Measurements from ENCODE around the gene ANKRD18A. TPM values are rescaled to one million over a fixed set of nuclear protein-coding genes. Genes with fewer than 3 reads are reported as not detected.
"Not testable (repeated sequence)": the region's sequence is repeated elsewhere in the genome, so short reads cannot be mapped to it uniquely, and the experiment has no call there.

ANKRD18A gene
- polyA plus RNA-seq, 1 donor, result 0.51 TPM

DNA sequence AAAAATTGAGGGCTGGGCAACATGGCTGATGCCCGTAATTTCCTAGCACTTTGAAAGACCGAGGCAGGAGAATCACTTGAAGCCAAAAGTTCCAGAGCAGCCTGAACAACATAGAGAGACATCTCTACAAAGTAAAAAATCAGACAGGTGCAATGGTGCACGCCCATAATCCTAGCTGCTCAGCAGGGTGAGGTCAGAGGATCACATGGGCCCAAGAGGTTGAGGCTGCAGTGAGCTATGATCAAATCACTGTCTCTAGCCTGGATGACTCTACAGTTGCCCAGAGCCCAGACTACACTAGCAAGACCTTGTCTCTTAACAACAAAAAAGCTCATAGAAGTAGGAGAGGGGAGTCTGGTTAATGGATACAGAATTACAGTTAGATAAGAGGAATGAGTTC, 40.3 kb downstream of the ANKRD18A start:
- DNase-seq; H3K27me3 ChIP-seq (ENCODE audit: control insufficient read depth, insufficient read depth, low read length); H3K27ac ChIP-seq (ENCODE audit: low read length); H3K36me3 ChIP-seq (ENCODE audit: control insufficient read depth, insufficient read depth, low read length); H3K4me3 ChIP-seq (ENCODE audit: low read length); H3K4me1 ChIP-seq (ENCODE audit: control insufficient read depth, insufficient read depth, low read length); H3K9me3 ChIP-seq (ENCODE audit: control insufficient read depth, low read depth, low read length): not testable (repeated sequence)
- no CpG with 5 or more reads among the region's 3 CpGs for WGBS (ENCODE audit: insufficient coverage, low lambda C conversion rate)

- not testable (repeated sequence) for H3K4me3 ChIP-seq (ENCODE audit: low read length); H3K9me3 ChIP-seq (ENCODE audit: control insufficient read depth, low read depth, low read length); H3K27ac ChIP-seq (ENCODE audit: low read length); H3K36me3 ChIP-seq (ENCODE audit: control insufficient read depth, insufficient read depth, low read length); DNase-seq; H3K4me1 ChIP-seq (ENCODE audit: control insufficient read depth, insufficient read depth, low read length); H3K27me3 ChIP-seq (ENCODE audit: control insufficient read depth, insufficient read depth, low read length)
- WGBS (ENCODE audit: insufficient coverage, low lambda C conversion rate), result no CpG with 5 or more reads among the region's 1 CpG
These were observed 44.2 kb downstream of the ANKRD18A start for GRCh38 chr9:38576181-38576580.

DNA sequence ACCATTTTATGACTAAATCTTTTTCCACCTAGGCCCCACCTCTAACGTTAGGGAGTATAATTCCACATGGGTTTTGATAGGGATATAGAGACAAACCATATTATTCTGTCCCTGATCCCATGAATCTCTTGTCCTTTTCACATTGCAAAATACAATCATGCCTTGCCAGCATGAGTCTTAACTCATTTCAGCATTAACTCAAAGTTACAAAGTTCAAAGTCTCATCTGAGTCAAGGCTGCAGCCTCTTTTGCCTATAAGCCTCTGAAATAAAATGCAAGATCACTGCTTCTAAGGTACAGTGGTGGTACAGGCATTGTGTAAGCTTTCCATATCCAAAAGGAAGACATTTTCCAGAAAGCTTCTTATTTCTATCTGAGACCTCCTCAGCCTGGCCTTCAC, 54.3 kb downstream of the ANKRD18A start:
- peak overlapping the region; percentile 67 for H3K27ac ChIP-seq (ENCODE audit: low read length)
- H3K27me3 ChIP-seq (ENCODE audit: control insufficient read depth, insufficient read depth, low read length), result not testable (repeated sequence)

DNA sequence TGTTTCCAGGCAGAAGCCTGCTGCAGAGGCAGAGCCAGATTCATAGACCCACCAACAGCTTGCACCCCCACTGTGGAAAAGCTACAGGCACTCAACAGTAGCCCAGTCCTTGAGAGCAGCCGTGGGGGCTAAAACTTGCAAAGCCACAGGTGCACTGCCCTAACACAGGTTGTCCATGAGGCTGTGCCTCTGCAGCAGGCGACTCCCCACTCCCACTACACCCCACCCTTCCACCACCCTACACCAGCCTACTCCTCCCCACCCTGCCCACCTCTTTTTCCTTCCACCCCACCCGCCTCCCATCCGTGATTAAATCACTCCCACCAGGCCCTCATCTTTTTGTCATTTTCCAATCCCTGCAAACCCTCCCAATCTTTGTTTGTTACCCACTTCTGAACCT, 55.2 kb downstream of the ANKRD18A start:
- DNase-seq; H3K36me3 ChIP-seq (ENCODE audit: control insufficient read depth, insufficient read depth, low read length); H3K4me1 ChIP-seq (ENCODE audit: control insufficient read depth, insufficient read depth, low read length); H3K9me3 ChIP-seq (ENCODE audit: control insufficient read depth, low read depth, low read length); H3K4me3 ChIP-seq (ENCODE audit: low read length); H3K27me3 ChIP-seq (ENCODE audit: control insufficient read depth, insufficient read depth, low read length): not testable (repeated sequence)
- peak overlapping the region; percentile 67 for H3K27ac ChIP-seq (ENCODE audit: low read length)
- WGBS (ENCODE audit: insufficient coverage, low lambda C conversion rate), result no CpG with 5 or more reads among the region's 4 CpGs

More for the DNA sequence above, 54.3 kb downstream of the ANKRD18A start:
- DNase-seq, result peak; percentile 56 to 86
- not testable (repeated sequence) for H3K36me3 ChIP-seq (ENCODE audit: control insufficient read depth, insufficient read depth, low read length); H3K4me1 ChIP-seq (ENCODE audit: control insufficient read depth, insufficient read depth, low read length); H3K4me3 ChIP-seq (ENCODE audit: low read length); H3K9me3 ChIP-seq (ENCODE audit: control insufficient read depth, low read depth, low read length)
- WGBS (ENCODE audit: insufficient coverage, low lambda C conversion rate), result no CpG with 5 or more reads among the region's 1 CpG

DNA sequence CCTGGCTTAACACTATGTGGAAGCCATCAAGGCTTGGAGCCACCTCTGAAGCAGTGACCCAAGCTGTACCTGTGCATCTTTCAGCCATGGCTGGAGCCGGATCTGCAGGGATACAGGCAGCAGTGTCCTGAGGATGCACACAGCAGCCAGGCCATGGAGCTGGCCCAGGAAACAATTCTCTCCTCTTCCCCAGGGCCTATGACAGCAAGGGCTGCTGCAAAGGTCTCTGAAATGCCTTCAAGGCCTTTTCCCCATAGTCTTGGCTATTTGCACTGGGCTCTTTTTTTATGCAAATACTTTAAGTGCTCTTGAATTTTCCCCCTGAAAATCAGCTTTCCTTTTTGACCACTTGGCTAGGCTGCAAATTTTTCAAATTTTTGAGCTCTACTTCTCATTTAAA, 56.5 kb downstream of the ANKRD18A start:
- DNase-seq; H3K36me3 ChIP-seq (ENCODE audit: control insufficient read depth, insufficient read depth, low read length); H3K27ac ChIP-seq (ENCODE audit: low read length); H3K9me3 ChIP-seq (ENCODE audit: control insufficient read depth, low read depth, low read length); H3K4me1 ChIP-seq (ENCODE audit: control insufficient read depth, insufficient read depth, low read length); H3K4me3 ChIP-seq (ENCODE audit: low read length); H3K27me3 ChIP-seq (ENCODE audit: control insufficient read depth, insufficient read depth, low read length): not testable (repeated sequence)
- WGBS (ENCODE audit: insufficient coverage, low lambda C conversion rate), result no CpG with 5 or more reads among the region's 1 CpG

DNA sequence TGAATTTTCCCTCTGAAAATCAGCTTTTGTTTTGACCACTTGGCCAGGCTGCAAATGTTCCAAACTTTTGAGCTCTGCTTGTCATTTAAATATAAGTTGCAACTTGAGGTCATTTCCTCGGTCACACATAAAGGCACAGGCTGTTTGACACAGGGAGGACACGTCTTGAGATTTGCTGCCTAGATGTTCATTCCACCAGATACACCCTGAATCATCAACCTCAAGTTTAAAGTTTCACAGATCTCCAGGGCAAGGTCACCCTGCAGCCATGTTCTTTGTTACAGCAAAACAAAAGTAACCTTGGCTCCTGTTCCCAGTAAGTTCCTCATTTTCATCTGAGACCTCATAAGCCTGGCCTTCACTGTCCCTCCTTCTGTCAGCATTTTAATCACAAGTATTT, 59.3 kb downstream of the ANKRD18A start:
- not testable (repeated sequence) for H3K9me3 ChIP-seq (ENCODE audit: control insufficient read depth, low read depth, low read length); H3K4me1 ChIP-seq (ENCODE audit: control insufficient read depth, insufficient read depth, low read length); DNase-seq; H3K27ac ChIP-seq (ENCODE audit: low read length); H3K36me3 ChIP-seq (ENCODE audit: control insufficient read depth, insufficient read depth, low read length); H3K27me3 ChIP-seq (ENCODE audit: control insufficient read depth, insufficient read depth, low read length); H3K4me3 ChIP-seq (ENCODE audit: low read length)
- WGBS (ENCODE audit: insufficient coverage, low lambda C conversion rate), result no CpG with 5 or more reads among the region's 2 CpGs

DNA sequence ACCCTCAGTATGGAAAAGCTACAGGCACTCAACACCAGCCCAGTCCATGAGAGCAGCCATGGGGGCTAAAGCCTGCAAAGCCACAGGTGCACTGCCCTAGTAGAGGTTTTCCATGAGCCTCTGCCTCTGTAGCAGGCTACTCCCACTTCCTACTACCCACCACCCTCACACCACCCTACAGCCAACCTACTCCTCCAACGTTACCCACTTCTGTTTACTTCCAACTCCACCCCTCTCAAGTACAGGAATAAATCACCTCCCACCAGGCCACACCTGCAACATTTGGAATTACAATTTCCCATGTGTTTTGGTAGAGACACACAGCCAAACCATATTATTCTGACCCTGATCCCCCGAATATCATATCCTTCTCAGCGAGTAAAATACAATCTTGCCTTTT, 61.2 kb downstream of the ANKRD18A start:
- DNase-seq; H3K9me3 ChIP-seq (ENCODE audit: control insufficient read depth, low read depth, low read length); H3K27me3 ChIP-seq (ENCODE audit: control insufficient read depth, insufficient read depth, low read length); H3K27ac ChIP-seq (ENCODE audit: low read length); H3K4me1 ChIP-seq (ENCODE audit: control insufficient read depth, insufficient read depth, low read length); H3K36me3 ChIP-seq (ENCODE audit: control insufficient read depth, insufficient read depth, low read length); H3K4me3 ChIP-seq (ENCODE audit: low read length): not testable (repeated sequence)
- WGBS (ENCODE audit: insufficient coverage, low lambda C conversion rate), result 0% methylated on average over 1 of the region's 3 CpGs

DNA sequence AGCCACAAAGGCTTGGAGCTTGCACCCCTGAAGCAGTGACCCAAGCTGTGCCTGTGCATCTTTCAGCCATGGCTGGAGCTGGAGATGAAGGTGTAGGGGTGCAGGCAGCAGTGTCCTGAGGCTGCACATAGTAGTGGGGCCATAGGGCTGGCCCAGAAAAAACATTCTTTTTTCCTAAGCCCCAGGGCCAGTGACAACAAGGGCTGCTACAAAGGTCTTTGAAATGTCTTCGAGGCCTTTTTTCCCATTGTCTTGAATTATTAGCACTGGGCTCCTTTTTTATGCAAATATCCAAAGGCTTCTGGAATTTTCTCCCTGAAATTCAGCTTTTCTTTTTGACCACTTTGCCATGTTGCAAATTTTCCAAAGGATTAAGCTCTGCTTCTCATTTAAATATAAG, 62.6 kb downstream of the ANKRD18A start:
- not testable (repeated sequence) for H3K36me3 ChIP-seq (ENCODE audit: control insufficient read depth, insufficient read depth, low read length); H3K27ac ChIP-seq (ENCODE audit: low read length); DNase-seq; H3K27me3 ChIP-seq (ENCODE audit: control insufficient read depth, insufficient read depth, low read length); H3K4me1 ChIP-seq (ENCODE audit: control insufficient read depth, insufficient read depth, low read length); H3K9me3 ChIP-seq (ENCODE audit: control insufficient read depth, low read depth, low read length); H3K4me3 ChIP-seq (ENCODE audit: low read length)
- 50% methylated on average over 1 of the region's 1 CpG for WGBS (ENCODE audit: insufficient coverage, low lambda C conversion rate)

DNA sequence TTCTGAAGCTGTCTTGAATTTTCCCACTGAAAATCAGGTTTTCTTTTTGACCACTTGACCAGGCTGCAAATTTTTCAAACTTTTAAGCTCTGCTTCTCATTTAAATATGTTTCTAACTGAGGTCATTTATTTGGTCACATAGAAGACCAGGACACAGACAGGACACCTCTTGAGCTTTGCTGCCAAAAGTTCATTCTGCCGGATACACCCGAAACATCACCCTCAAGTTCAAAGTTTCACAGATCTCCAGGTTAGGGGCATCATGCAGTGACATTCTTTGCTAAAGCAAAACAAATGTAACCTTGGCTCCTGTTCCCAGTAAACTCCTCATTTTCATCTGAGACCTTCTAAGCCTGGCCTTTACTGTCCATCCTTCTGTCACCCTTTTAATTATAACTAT, 65.4 kb downstream of the ANKRD18A start:
- not testable (repeated sequence) for H3K4me1 ChIP-seq (ENCODE audit: control insufficient read depth, insufficient read depth, low read length); H3K27ac ChIP-seq (ENCODE audit: low read length); DNase-seq; H3K9me3 ChIP-seq (ENCODE audit: control insufficient read depth, low read depth, low read length); H3K36me3 ChIP-seq (ENCODE audit: control insufficient read depth, insufficient read depth, low read length); H3K27me3 ChIP-seq (ENCODE audit: control insufficient read depth, insufficient read depth, low read length); H3K4me3 ChIP-seq (ENCODE audit: low read length)
- WGBS (ENCODE audit: insufficient coverage, low lambda C conversion rate), result no CpG with 5 or more reads among the region's 2 CpGs

DNA sequence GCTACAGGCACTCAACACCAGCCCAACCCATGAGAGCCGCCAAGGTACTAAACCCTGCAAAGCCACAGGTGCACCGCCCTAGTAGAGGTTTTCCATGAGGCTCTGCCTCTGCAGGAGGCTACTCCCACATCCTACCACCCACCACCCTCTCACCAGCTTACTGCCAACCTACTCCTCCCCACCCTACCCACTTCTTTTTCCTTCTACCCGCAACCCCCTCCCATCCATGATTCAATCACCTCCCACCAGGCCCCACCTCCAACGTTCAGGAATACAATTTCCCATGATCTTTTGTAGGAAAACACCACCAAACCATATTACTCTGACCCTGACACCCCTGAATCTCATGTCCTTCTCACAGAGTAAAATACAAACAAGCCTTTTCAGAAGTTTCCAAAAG, 67.4 kb downstream of the ANKRD18A start:
- H3K27ac ChIP-seq (ENCODE audit: low read length); H3K4me3 ChIP-seq (ENCODE audit: low read length); DNase-seq; H3K27me3 ChIP-seq (ENCODE audit: control insufficient read depth, insufficient read depth, low read length); H3K4me1 ChIP-seq (ENCODE audit: control insufficient read depth, insufficient read depth, low read length); H3K36me3 ChIP-seq (ENCODE audit: control insufficient read depth, insufficient read depth, low read length); H3K9me3 ChIP-seq (ENCODE audit: control insufficient read depth, low read depth, low read length): not testable (repeated sequence)
- no CpG with 5 or more reads among the region's 4 CpGs for whole genome bisulfite sequencing (ENCODE audit: insufficient coverage, low lambda C conversion rate)

GRCh38 chr9:38546497-38547163, 73.8 kb downstream of the ANKRD18A start:
- H3K4me1 ChIP-seq (ENCODE audit: control insufficient read depth, insufficient read depth, low read length); H3K27me3 ChIP-seq (ENCODE audit: control insufficient read depth, insufficient read depth, low read length); H3K9me3 ChIP-seq (ENCODE audit: control insufficient read depth, low read depth, low read length); H3K4me3 ChIP-seq (ENCODE audit: low read length); H3K36me3 ChIP-seq (ENCODE audit: control insufficient read depth, insufficient read depth, low read length); H3K27ac ChIP-seq (ENCODE audit: low read length); DNase-seq: not testable (repeated sequence)
- no CpG with 5 or more reads among the region's 2 CpGs for WGBS (ENCODE audit: insufficient coverage, low lambda C conversion rate)
